GM23338 (cell line): ENCODE measurements around the gene MAT2B. TPM values are rescaled to one million over a fixed set of nuclear protein-coding genes. Genes with fewer than 3 reads are reported as not detected.

ENCODE experiments used
- ATAC-seq: fragments of 200-7000 bp; cut with Tn5 transposase; 3 replicates; pipeline ENCODE4 v1.9.1; 2020
- DNase-seq: peaks from one replicate; pipeline ENCODE4 v3.0.0-alpha.2; 2015; ENCODE audit warnings: low spot score
- H2AFZ ChIP-seq: fragments of 200-600 bp; sonication (generic); 2 replicates; pipeline ENCODE4 v1.8.0; 2016; ENCODE audit warnings: antibody characterized with exemption, mild to moderate bottlenecking, moderate library complexity
- H3F3A ChIP-seq: fragments of 200-600 bp; sonication (generic); replicated peaks from 2 replicates; pipeline ENCODE4 v1.8.0; 2017; ENCODE audit warnings: antibody characterized with exemption, mixed run types, low read depth
- H3K27ac ChIP-seq: fragments of 200-600 bp; sonication (generic); 2 replicates; pipeline ENCODE4 v1.6.1; 2016; ENCODE audit warnings: low read depth
- H3K27me3 ChIP-seq: fragments of 200-600 bp; sonication (generic); 2 replicates; pipeline ENCODE4 v1.8.0; 2016; ENCODE audit warnings: mild to moderate bottlenecking, mixed run types, moderate library complexity; ENCODE audit not compliant: insufficient read depth
- H3K36me3 ChIP-seq: fragments of 200-600 bp; sonication (generic); 2 replicates; pipeline ENCODE4 v1.8.0; 2016; ENCODE audit warnings: mild to moderate bottlenecking; ENCODE audit not compliant: insufficient read depth
- H3K4me1 ChIP-seq: fragments of 200-600 bp; sonication (generic); 2 replicates; pipeline ENCODE4 v1.8.0; 2016; ENCODE audit warnings: mild to moderate bottlenecking, moderate library complexity; ENCODE audit not compliant: insufficient read depth
- H3K4me2 ChIP-seq: fragments of 200-600 bp; sonication (generic); 2 replicates; pipeline ENCODE4 v1.7.1; 2017; ENCODE audit warnings: mixed run types
- H3K4me3 ChIP-seq: fragments of 200-600 bp; sonication (generic); 2 replicates; pipeline ENCODE4 v1.6.1; 2016; ENCODE audit warnings: mixed run types
- H3K79me2 ChIP-seq: fragments of 200-600 bp; sonication (generic); replicated peaks from 2 replicates; pipeline ENCODE4 v1.8.0; 2017; ENCODE audit warnings: mild to moderate bottlenecking; ENCODE audit not compliant: insufficient read depth
- H3K9me2 ChIP-seq: fragments of 200-600 bp; sonication (generic); 2 replicates; pipeline ENCODE4 v1.8.0; 2017; ENCODE audit not compliant: insufficient read depth
- H4K20me1 ChIP-seq: fragments of 200-600 bp; sonication (generic); replicated peaks from 2 replicates; pipeline ENCODE4 v1.8.0; 2017; ENCODE audit warnings: mild to moderate bottlenecking; ENCODE audit not compliant: insufficient read depth
- H3K27ac Mint-ChIP-seq: 2 replicates; pipeline ENCODE4 v1.8.0; 2020; ENCODE audit warnings: inconsistent platforms, mild to moderate bottlenecking, moderate library complexity, mixed read lengths
- H3K27me3 Mint-ChIP-seq: 3 replicates; pipeline ENCODE4 v1.8.0; 2022; ENCODE audit warnings: low read depth, mild to moderate bottlenecking, moderate library complexity, mixed read lengths, inconsistent platforms; ENCODE audit not compliant: insufficient read depth, poor library complexity
- H3K36me3 Mint-ChIP-seq: 3 replicates; pipeline ENCODE4 v1.8.0; 2021; ENCODE audit warnings: low read depth, mild to moderate bottlenecking, inconsistent platforms, moderate library complexity, mixed read lengths
- H3K4me1 Mint-ChIP-seq: 3 replicates; pipeline ENCODE4 v1.8.0; 2020; ENCODE audit warnings: mild to moderate bottlenecking, inconsistent platforms, mixed read lengths
- H3K4me3 Mint-ChIP-seq: 3 replicates; pipeline ENCODE4 v1.8.0; 2021; ENCODE audit warnings: moderate library complexity, mild to moderate bottlenecking, inconsistent platforms, mixed read lengths
- H3K9me3 Mint-ChIP-seq: 3 replicates; pipeline ENCODE4 v1.8.0; 2020; ENCODE audit warnings: moderate library complexity, mild to moderate bottlenecking, inconsistent platforms, mixed read lengths
- CREB1 ChIP-seq: fragments of 250-450 bp; sonication (Bioruptor Pico); IDR thresholded peaks from 2 replicates; pipeline ENCODE4 v1.5.0; 2020; ENCODE audit warnings: low read depth, mild to moderate bottlenecking, moderate library complexity
- CTCF ChIP-seq, 2 experiments: fragments of 200-600 bp in 1 of 2; sonication (generic) in 1 of 2; conservative IDR thresholded peaks; 2 replicates each; pipeline versions ENCODE4 v1.5.1 to v1.6.1; 2016 to 2017; ENCODE audit warnings: antibody characterized with exemption in 2 of 2, low read depth in 2 of 2, mild to moderate bottlenecking in 2 of 2, moderate library complexity in 1 of 2
- ETS1 ChIP-seq: IDR thresholded peaks from 2 replicates; pipeline ENCODE4 v1.6.1; 2016; ENCODE audit warnings: antibody characterized with exemption
- EZH2 ChIP-seq: fragments of 200-600 bp; sonication (generic); IDR thresholded peaks from one replicate; pipeline ENCODE4 v1.8.0; 2017; ENCODE audit warnings: antibody characterized with exemption, mild to moderate bottlenecking, low read depth; ENCODE audit not compliant: unreplicated experiment
- EZH2phosphoT487 ChIP-seq: fragments of 200-600 bp; sonication (generic); IDR thresholded peaks from one replicate; pipeline ENCODE4 v1.8.1; 2018; ENCODE audit warnings: antibody characterized with exemption; ENCODE audit not compliant: unreplicated experiment
- JUNB ChIP-seq: IDR thresholded peaks from one replicate; pipeline ENCODE4 v1.6.1; 2016; ENCODE audit warnings: antibody characterized with exemption; ENCODE audit not compliant: unreplicated experiment
- NANOG ChIP-seq: IDR thresholded peaks from 2 replicates; pipeline ENCODE4 v1.6.1; 2016; ENCODE audit warnings: antibody characterized with exemption, borderline replicate concordance
- POLR2AphosphoS5 ChIP-seq: IDR thresholded peaks from 2 replicates; pipeline ENCODE4 v1.6.1; 2016; ENCODE audit warnings: antibody characterized with exemption, low read depth
- REST ChIP-seq: IDR thresholded peaks from one replicate; pipeline ENCODE4 v1.6.1; 2018; ENCODE audit warnings: antibody characterized with exemption; ENCODE audit not compliant: unreplicated experiment
- STAT1 ChIP-seq: IDR thresholded peaks from one replicate; pipeline ENCODE4 v1.6.1; 2016; ENCODE audit warnings: antibody characterized with exemption; ENCODE audit not compliant: unreplicated experiment
- ZNF114 ChIP-seq: fragments of 250-450 bp; sonication (Bioruptor Pico); IDR thresholded peaks from 2 replicates; pipeline ENCODE4 v1.5.0; 2020; ENCODE audit warnings: mild to moderate bottlenecking, moderate library complexity
- ZNF331 ChIP-seq: fragments of 250-450 bp; sonication (Bioruptor Pico); IDR thresholded peaks from 2 replicates; pipeline ENCODE4 v1.5.0; 2020; ENCODE audit warnings: low read depth, mild to moderate bottlenecking, moderate library complexity
- polyA plus RNA-seq: library from polyadenylated mRNA; unstranded; fragments of >200 nt; fragmentation: Nextera tagmentation; extraction: Ambion mirVana; gene quantifications from 2 replicates; pipeline ENCODE4 v1.2.1, GENCODE V29; 2016
- total RNA-seq: library from RNA; depleted of rRNA; stranded (reverse); fragments of >200 nt; shearing (Covaris generic); gene quantifications from 2 replicates; pipeline ENCODE4 v1.2.3, GENCODE V29; 2014
- TF ChIP-seq, protein P1 (sequence below): fragments of 250-450 bp; sonication (Bioruptor Pico); IDR thresholded peaks from 2 replicates; pipeline ENCODE4 v1.5.0; 2020; ENCODE audit warnings: mild to moderate bottlenecking, moderate library complexity

The MAT2B gene
- total and polyA plus RNA-seq, 2 experiments from 2014 or later = 81.4 to 120 TPM

- Histone ChIP-seq H2AFZ (no peak overlapping the region), H3K4me2 (no peak overlapping the region), H4K20me1 (no peaks in the 10 kb centered on the region), H3K4me3 (no peak overlapping the region), H3K4me1 (peaks cover 12% of the 10 kb centered on the region; the same call in 1 of the 2 replicates), H3K9me2 (no peaks in the 10 kb centered on the region; the same call in 1 of the 2 replicates), H3F3A (peaks cover 9% of the 10 kb centered on the region; the same call in 1 of the 2 replicates), H3K27me3 (no peaks in the 10 kb centered on the region), H3K36me3 (peaks cover 29% of the 10 kb centered on the region; the same call in 1 of the 2 replicates), H3K79me2 (peaks cover 53% of the 10 kb centered on the region), H3K27ac (no peak overlapping the region)
- Mint-ChIP-seq H3K36me3 (peaks cover 31% of the 10 kb centered on the region), H3K4me1 (0 out of 3 replicates have a peak, but pooled peaks cover 2% of the 10 kb centered on the region), H3K4me3 (no peak overlapping the region; the same call in 2 of the 3 replicates), H3K9me3 (peaks cover 3% of the 10 kb centered on the region; the same call in 1 of the 3 replicates), H3K27ac (no peak overlapping the region), H3K27me3 (peaks cover 13% of the 10 kb centered on the region)
- ATAC-seq (no peak), DNase-seq (no peak)
- TF ChIP-seq, protein P1, sequence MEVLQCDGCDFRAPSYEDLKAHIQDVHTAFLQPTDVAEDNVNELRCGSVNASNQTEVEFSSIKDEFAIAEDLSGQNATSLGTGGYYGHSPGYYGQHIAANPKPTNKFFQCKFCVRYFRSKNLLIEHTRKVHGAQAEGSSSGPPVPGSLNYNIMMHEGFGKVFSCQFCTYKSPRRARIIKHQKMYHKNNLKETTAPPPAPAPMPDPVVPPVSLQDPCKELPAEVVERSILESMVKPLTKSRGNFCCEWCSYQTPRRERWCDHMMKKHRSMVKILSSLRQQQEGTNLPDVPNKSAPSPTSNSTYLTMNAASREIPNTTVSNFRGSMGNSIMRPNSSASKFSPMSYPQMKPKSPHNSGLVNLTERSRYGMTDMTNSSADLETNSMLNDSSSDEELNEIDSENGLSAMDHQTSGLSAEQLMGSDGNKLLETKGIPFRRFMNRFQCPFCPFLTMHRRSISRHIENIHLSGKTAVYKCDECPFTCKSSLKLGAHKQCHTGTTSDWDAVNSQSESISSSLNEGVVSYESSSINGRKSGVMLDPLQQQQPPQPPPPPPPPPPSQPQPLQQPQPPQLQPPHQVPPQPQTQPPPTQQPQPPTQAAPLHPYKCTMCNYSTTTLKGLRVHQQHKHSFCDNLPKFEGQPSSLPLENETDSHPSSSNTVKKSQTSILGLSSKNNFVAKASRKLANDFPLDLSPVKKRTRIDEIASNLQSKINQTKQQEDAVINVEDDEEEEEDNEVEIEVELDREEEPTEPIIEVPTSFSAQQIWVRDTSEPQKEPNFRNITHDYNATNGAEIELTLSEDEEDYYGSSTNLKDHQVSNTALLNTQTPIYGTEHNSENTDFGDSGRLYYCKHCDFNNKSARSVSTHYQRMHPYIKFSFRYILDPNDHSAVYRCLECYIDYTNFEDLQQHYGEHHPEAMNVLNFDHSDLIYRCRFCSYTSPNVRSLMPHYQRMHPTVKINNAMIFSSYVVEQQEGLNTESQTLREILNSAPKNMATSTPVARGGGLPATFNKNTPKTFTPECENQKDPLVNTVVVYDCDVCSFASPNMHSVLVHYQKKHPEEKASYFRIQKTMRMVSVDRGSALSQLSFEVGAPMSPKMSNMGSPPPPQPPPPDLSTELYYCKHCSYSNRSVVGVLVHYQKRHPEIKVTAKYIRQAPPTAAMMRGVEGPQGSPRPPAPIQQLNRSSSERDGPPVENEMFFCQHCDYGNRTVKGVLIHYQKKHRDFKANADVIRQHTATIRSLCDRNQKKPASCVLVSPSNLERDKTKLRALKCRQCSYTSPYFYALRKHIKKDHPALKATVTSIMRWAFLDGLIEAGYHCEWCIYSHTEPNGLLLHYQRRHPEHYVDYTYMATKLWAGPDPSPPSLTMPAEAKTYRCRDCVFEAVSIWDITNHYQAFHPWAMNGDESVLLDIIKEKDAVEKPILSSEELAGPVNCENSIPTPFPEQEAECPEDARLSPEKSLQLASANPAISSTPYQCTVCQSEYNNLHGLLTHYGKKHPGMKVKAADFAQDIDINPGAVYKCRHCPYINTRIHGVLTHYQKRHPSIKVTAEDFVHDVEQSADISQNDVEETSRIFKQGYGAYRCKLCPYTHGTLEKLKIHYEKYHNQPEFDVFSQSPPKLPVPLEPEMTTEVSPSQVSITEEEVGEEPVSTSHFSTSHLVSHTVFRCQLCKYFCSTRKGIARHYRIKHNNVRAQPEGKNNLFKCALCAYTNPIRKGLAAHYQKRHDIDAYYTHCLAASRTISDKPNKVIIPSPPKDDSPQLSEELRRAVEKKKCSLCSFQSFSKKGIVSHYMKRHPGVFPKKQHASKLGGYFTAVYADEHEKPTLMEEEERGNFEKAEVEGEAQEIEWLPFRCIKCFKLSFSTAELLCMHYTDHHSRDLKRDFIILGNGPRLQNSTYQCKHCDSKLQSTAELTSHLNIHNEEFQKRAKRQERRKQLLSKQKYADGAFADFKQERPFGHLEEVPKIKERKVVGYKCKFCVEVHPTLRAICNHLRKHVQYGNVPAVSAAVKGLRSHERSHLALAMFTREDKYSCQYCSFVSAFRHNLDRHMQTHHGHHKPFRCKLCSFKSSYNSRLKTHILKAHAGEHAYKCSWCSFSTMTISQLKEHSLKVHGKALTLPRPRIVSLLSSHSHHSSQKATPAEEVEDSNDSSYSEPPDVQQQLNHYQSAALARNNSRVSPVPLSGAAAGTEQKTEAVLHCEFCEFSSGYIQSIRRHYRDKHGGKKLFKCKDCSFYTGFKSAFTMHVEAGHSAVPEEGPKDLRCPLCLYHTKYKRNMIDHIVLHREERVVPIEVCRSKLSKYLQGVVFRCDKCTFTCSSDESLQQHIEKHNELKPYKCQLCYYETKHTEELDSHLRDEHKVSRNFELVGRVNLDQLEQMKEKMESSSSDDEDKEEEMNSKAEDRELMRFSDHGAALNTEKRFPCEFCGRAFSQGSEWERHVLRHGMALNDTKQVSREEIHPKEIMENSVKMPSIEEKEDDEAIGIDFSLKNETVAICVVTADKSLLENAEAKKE = no peak
- TF ChIP-seq ETS1 = no peak
- TF ChIP-seq EZH2 = no peak
- TF ChIP-seq NANOG = no peak
- no peak for TF ChIP-seq REST
- no peak for TF ChIP-seq EZH2phosphoT487
- TF ChIP-seq ZNF114 = no peak
- TF ChIP-seq CTCF (conservative IDR thresholded peaks at IDR 0.05; ENCODE audit: low read depth in 2 of 2) = no peak
- TF ChIP-seq ZNF331 = no peak
- TF ChIP-seq STAT1 = no peak
- TF ChIP-seq JUNB = no peak
- TF ChIP-seq CREB1 = no peak
- TF ChIP-seq POLR2AphosphoS5 = no peak
Observed at GRCh38 chr5:163463063-163463435, 42.4 kb upstream of the MAT2B start.
